GM12872 (cell line): ENCODE results near the gene FER.

Experiments
- TF ChIP-seq, protein P1 (sequence below): IDR thresholded peaks from 3 replicates; pipeline ENCODE4 v1.5.1; 2011; ENCODE audit warnings: low read depth, mild to moderate bottlenecking, low read length, moderate library complexity; ENCODE audit not compliant: insufficient read depth

The FER gene

DNA sequence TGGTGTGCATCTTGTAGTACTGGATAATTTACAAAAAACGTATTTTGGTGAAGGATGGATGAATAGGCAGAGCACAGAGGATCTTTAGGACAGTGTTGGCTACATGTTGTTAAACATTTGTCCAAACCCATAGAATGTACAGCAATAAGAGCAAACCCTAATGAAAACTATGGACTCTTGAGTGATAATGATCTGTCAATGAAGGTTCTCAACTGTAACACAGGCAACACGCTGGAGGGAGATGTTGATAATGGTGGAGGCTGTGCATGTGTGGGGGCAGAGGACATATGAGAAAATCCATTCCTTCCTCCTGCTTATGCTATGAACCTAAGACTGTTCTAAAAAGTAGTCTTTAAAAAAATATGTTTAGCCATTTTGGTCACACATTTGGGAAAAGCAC lies 194.0 kb downstream of the FER start:
- TF ChIP-seq, protein P1, sequence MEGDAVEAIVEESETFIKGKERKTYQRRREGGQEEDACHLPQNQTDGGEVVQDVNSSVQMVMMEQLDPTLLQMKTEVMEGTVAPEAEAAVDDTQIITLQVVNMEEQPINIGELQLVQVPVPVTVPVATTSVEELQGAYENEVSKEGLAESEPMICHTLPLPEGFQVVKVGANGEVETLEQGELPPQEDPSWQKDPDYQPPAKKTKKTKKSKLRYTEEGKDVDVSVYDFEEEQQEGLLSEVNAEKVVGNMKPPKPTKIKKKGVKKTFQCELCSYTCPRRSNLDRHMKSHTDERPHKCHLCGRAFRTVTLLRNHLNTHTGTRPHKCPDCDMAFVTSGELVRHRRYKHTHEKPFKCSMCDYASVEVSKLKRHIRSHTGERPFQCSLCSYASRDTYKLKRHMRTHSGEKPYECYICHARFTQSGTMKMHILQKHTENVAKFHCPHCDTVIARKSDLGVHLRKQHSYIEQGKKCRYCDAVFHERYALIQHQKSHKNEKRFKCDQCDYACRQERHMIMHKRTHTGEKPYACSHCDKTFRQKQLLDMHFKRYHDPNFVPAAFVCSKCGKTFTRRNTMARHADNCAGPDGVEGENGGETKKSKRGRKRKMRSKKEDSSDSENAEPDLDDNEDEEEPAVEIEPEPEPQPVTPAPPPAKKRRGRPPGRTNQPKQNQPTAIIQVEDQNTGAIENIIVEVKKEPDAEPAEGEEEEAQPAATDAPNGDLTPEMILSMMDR: no peak

- TF ChIP-seq, protein P1: no peak
These were observed 195.0 kb downstream of the FER start for GRCh38 chr5:108942701-108943100.

GRCh38 chr5:108945094-108945493 lies 197.4 kb downstream of the FER start:
- TF ChIP-seq, protein P1: no peak

DNA sequence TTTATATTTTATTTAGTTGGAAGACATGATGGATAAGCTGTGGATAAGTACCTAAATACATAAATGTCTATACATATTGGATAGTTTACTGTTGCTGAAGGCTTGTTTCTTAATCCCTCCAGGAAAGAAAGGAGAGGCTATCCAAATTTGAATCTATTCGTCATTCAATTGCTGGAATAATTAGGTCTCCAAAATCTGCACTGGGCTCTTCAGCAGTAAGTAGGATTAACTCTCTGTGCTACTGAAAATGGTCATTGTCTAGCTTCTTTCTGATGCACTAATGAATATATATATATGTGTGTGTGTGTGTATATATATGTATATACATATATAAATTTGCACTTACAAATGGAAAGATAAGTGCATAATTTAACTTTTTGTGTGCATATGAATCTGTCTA lies 198.3 kb downstream of the FER start:
- TF ChIP-seq, protein P1: no peak

- TF ChIP-seq, protein P1: no peak
These were observed 199.5 kb downstream of the FER start for GRCh38 chr5:108947164-108947563.

DNA sequence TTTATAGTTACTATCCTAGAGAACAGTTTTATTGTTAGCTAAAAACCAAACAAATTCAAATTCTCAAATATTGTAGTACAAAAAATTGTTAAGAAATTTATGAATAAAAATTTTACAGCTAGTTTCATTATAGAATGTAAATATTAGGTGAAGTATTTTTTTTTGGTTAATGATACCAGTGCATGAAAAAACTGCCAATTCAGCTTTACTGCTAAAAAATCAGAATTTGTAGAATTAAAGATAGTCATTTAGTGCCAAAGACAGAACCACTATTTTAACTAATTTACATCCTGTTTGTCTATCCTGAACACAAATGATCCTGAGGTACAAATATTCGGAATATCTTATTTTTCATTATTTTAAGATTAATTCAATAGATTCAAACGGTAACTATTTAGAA lies 202.6 kb downstream of the FER start:
- TF ChIP-seq, protein P1: no peak

- TF ChIP-seq, protein P1: no peak
These were observed 206.2 kb downstream of the FER start for GRCh38 chr5:108953940-108954339.

DNA sequence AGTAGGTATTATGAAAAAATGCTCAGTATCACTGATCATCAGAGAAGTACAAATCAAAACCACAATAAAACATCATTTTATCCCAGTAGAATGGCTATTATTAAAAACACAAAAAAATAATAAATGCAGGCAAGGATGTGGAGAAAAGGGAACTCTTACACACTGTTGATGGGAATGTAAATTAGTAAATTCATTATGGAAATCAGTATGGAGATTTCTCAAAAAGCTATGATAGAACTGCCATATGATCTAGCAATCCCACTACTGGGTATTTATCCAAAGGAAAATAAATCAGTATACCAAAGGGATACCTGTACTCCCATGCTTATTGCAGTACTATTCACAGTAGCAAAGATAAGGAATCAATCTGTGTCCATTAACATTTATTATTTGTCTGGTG lies 209.6 kb downstream of the FER start:
- TF ChIP-seq, protein P1: no peak
